Measurements from ENCODE around the gene UGT1A1.
"Not testable (repeated sequence)": the region's sequence is repeated elsewhere in the genome, so short reads cannot be mapped to it uniquely, and the experiment has no call there.

Gene UGT1A1

DNA sequence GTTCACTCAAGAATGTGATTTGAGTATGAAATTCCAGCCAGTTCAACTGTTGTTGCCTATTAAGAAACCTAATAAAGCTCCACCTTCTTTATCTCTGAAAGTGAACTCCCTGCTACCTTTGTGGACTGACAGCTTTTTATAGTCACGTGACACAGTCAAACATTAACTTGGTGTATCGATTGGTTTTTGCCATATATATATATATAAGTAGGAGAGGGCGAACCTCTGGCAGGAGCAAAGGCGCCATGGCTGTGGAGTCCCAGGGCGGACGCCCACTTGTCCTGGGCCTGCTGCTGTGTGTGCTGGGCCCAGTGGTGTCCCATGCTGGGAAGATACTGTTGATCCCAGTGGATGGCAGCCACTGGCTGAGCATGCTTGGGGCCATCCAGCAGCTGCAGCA lies at the start of gene UGT1A1:
Gene UGT1A1 (plus strand): TSS at position 228 of the 400 bp plus-strand sequence. CDS start 18 bp downstream, at position 246.
- no peak for DNase-seq

DNA sequence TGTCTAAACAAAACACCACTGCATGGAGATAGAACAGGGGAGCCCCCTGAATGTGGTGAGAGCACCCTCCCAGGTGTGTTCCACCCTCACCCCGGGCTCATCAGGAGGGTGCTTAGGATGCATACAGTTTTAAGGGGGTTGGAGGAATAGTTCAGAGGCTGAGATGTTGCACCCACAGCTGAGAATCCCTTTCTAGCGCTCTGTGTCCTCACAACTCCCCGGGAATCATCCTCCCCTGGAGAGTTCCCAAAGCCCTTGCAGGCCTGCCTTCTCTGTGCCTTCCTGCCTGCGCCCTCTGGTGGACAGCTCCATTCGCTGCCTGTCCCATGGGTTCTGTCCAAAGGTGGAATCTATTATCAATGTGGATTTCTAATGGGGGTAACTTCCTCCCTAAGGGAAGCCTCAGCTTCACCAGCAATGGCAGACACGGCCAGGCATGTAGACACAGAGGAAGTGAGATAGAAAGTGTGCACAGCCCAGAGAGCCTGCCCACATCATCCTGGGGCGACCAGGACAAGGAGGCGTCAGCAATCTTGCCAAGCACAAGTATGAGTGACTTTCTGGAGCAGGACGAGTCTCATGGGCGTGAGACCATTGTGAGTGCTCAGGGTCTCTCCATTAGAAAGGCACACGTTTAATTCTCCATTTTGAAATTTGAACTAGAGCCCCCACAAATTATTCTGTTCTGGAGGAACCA lies 48.6 kb upstream of the UGT1A1 start:
- no peak for DNase-seq

DNA sequence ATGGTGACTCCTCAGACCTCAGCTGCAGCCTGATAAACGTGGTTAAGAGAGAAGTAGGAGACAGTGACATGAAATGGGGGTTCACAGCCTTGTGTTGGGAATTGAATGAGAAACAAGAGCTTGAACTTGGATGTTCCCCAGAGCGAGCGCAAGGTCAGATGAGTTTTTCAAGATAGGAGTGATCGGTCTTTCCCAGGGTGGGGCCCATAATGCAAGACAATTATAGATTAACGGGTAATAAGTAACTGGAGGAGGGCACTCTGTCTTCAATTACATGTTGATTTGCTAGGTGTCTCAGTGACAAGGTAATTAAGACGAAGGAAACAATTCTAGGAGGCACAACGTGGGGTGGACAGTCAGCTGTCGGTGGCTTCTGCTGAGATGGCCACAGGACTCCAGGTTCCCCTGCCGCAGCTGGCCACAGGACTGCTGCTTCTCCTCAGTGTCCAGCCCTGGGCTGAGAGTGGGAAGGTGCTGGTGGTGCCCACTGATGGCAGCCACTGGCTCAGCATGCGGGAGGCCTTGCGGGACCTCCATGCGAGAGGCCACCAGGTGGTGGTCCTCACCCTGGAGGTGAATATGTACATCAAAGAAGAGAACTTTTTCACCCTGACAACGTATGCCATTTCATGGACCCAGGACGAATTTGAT lies 47.3 kb upstream of the UGT1A1 start, which contains the start of gene UGT1A5:
Gene UGT1A5 (plus strand): TSS at position 297 of the 651 bp plus-strand sequence. CDS start 85 bp downstream, at position 382.
- no peak for DNase-seq

DNA sequence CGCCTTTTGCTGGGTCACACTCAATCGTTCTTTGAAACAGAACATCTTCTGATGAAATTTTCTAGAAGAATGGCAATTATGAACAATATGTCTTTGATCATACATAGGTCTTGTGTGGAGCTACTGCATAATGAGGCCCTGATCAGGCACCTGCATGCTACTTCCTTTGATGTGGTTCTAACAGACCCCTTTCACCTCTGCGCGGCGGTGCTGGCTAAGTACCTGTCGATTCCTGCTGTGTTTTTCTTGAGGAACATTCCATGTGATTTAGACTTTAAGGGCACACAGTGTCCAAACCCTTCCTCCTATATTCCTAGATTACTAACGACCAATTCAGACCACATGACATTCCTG lies 46.8 kb upstream of the UGT1A1 start:
- no peak for DNase-seq

DNA sequence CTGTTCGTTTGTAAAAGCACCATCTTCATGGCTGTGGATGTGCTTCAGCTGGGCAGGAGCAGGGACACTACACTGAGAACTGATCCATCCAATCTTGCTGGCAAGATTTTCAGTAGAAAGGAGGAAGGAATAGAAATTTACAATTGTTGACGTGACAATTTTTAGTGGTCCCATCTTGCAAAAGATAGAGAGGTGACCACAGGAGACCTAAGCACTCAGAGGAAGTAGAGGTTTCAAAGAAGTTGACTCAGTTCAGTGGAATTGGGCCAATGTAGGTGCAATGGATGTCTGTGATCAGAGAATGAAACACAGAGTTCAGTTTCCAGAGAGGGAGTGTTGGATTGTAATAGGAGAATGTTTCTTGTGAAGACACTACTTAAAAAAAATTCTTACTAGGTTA lies 45.9 kb upstream of the UGT1A1 start:
- DNase-seq, result no peak

DNA sequence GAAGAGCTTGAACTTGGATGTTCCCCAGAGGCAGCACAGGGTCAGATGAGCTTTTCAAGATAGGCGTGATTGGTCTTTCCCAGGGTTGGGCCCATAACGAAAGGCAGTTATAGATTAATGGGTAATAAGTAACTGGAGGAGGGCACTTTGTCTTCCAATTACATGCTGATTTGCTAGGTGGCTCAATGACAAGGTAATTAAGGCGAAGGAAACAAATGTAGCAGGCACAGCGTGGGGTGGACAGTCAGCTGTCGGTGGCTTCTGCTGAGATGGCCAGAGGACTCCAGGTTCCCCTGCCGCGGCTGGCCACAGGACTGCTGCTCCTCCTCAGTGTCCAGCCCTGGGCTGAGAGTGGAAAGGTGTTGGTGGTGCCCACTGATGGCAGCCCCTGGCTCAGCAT lies 41.5 kb upstream of the UGT1A1 start, which contains the start of gene UGT1A4:
Gene UGT1A4 (plus strand): TSS at position 185 of the 400 bp plus-strand sequence. CDS start 85 bp downstream, at position 270.
- DNase-seq, result no peak

DNA sequence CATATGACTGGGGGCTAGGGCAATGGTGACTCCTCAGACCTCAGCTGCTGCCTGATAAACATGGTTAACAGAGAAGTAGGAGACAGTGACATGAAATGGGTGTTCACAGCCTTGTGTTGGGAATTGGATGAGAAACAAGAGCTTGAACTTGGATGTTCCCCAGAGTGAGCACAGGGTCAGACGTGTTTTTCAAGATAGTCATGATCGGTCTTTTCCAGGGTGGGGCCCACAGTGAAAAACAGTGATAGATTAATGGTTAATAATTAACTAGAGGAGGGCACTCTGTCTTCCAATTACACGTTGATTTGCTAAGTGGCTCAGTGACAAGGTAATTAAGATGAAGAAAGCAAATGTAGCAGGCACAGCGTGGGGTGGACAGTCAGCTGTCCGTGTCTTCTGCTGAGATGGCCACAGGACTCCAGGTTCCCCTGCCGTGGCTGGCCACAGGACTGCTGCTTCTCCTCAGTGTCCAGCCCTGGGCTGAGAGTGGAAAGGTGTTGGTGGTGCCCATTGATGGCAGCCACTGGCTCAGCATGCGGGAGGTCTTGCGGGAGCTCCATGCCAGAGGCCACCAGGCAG lies 31.3 kb upstream of the UGT1A1 start, which contains the start of gene UGT1A3:
Gene UGT1A3 (plus strand): TSS at position 320 of the 579 bp plus-strand sequence. CDS start 85 bp downstream, at position 405.
- no peak for DNase-seq

DNA sequence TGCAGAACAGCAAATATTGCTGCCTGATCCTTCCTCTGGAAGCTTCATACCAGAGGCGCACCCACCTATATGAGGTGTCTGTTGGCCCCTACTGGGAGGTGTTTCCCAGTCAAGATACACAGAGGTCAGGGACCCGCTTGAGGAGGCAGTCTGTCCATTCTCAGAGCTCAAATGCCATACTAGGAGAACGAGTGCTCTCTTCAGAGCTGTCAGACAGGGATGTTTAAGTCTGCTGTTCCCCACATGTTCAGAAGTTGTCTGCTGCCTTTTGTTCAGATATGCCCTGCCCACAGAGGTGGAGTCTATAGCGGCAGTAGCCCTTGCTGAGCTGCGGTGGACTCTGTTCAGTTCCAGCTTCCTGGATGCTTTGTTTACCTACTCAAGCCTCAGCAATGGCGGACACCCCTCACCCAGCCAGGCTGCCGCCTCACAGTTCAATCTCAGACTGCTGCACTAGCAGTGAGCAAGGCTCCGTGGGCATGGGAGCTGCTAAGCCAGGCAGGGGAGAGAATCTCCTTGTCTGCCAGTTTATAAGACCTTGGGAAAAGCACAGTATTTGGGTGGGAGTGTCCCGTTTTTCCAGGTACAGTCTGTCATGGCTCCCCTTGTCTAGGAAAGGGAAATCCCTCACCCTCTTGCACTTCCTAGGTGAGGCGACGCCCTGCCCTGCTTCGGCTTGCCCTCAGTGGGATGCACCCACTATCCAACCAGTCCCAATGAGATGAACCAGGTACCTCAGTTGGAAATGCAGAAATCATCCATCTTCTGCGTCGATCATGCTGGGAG lies 23.0 kb upstream of the UGT1A1 start:
- DNase-seq, result not testable (repeated sequence)

DNA sequence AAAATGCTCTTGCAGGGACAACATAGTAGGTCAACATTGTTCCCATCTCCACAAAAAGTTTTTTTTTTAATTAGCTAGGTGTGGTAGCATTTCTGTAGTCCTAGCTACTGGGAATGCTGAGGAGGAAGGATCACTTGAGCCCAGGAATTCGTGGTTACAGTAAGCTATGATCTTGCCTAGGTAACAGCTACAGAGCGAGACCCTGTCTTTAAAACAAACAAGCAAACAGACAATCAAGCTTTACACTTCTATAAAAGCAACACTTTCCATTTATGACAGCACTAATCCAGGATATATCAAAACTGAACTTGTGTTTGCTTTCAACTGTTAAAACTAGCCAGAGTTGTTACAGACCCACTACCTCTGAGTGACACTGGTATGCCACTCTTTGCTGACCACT lies 19.2 kb upstream of the UGT1A1 start:
- no peak for DNase-seq

DNA sequence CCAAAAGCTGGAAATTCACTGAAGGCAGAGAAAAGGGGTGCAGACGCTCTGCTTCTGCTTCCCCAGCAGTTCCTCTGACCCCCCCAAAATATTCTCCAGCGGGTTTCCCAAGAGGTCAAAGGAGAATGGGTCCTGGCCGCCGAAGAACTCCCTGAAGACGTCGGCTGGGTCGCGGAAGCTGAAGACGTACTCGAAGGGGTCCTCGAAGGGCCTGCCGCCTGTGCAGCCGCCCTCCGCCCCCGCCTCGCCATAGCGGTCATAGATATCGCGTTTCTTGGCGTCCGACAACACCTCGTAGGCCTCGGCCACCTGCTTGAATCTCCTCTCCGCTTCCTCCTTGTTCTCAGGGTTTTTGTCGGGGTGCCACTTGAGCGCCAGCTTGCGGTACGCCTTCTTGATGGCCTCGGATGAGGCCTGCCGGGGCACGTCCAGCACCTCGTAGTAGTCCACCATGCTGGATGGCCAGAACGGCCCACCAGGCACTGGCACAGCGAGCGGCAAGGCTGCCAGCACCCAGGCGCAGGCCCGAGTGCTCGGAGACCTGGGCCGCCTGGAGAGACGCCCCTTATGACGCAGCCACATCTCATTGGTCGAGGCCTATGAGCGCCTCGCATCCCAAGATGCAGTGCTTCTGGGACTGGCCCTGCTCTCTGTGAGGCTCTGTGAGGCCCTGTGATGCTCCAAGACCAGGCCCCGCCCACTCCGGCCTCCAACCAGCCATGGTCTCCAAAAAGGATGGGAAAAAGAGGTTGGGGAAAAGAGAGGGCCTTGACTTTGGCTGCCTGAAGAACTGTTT lies 16.4 kb upstream of the UGT1A1 start:
- no peak for DNase-seq

DNA sequence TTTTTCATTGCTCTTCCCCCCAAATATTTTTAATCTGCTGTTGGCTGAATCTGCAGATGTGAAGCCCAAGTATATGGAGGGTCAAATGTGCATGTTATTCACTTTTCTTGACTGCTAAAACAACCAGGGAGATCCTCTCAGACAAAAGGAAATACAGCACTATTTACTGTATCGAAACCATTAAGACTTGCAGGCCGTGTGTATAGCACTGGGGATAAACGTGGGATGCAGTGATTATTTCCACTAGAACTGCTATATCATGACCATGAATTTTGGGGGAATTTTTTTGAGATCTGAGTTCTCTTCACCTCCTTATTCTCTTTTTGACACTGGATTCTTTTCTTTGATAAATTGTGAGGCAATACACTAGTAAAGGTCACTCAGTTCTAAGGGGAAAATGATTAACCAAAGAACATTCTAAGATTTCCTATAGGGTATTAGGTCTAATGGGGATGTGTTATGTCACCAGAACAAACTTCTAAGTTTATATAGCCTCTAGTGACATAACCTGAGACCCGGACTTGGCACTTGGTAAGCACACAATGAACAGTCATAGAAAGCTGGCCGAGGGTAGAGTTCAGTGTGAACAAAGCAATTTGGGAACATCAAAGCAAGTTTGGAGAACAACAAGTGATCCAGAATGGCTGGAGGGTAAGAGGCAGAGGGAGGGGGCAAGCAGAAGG lies 14.9 kb upstream of the UGT1A1 start:
- no peak for DNase-seq

DNA sequence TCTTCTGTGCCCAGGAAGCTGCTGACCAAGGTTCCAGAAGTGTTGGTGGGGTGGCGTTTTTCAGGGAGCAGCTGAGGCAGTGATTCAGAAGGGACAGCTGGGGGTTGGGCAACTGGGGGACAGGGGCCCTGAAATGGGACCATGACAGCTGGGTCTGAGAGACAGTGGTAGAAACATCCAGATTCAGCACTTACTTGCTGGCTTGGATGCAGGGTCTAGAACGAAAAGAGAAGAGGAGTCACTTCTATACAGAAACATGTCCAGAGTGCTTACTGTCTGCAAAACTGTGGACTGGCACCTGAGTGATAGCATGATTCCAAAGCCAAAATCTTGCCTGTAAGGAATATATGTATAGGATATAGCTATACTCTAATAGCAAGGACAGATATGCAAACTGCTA lies 14.2 kb upstream of the UGT1A1 start:
- DNase-seq, result not testable (repeated sequence)

DNA sequence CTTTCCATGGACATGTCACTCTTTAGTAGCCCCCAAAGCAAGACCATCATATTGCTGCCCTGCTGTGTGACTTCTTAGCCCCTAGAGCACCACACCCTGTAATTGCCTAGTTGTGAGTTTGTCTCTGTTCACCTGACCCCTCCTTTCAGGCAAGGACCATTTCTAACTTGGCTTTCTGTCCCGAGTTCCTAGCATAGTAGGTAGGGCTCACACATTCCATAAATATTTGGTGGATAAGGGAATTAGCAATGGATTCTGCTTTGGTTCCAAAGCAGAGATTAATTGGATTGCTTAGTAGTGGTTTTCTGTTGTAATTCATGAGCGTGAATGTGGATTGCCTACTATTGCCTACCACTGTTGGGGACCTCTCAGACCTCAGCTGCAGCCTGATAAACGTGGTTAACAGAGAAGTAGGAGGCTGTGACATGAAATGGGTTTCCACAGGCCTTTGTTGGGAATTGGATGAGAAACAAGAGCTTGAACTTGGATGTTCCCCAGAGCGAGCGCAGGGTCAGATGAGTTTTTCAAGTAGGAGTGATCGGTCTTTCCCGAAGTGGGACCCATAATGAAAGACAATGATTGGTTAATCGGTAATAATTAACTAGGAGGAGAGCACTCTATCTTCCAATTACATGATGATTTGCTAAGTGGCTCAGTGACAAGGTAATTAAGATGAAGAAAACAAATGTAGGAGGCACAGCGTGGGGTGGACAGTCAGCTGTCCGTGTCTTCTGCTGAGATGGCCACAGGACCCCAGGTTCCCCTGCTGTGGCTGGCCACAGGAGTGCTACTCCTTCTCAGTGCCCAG lies 13.4 kb upstream of the UGT1A1 start:
- DNase-seq, result no peak

DNA sequence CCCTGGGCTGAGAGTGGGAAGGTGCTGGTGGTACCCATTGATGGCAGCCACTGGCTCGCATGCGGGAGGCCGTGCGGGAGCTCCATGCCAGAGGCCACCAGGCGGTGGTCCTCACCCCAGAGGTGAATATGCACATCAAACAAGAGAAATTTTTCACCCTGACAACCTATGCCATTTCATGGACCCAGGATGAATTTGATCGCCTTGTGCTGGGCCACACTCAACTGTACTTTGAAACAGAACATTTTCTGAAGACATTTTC lies 12.9 kb upstream of the UGT1A1 start:
- no peak for DNase-seq

DNA sequence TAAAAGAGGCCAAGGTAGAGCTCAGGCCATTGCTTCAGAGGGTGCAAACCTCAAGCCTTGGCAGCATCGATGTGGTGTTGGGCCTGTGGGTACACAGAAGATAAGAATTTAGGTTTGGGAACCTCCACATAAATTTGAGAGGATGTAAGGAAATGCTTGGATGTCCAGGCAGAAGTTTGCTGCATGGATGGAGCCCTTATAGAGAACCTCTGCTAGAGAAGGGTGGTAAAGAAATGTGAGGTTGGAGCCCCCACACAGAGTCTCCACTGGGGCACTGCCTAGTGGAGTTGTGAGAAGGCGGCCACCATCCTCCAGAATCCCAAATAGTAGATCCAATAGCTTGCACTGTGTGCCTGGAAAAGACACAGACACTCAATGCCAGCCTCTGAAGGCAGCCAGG lies 9.4 kb upstream of the UGT1A1 start:
- DNase-seq, result not testable (repeated sequence)

DNA sequence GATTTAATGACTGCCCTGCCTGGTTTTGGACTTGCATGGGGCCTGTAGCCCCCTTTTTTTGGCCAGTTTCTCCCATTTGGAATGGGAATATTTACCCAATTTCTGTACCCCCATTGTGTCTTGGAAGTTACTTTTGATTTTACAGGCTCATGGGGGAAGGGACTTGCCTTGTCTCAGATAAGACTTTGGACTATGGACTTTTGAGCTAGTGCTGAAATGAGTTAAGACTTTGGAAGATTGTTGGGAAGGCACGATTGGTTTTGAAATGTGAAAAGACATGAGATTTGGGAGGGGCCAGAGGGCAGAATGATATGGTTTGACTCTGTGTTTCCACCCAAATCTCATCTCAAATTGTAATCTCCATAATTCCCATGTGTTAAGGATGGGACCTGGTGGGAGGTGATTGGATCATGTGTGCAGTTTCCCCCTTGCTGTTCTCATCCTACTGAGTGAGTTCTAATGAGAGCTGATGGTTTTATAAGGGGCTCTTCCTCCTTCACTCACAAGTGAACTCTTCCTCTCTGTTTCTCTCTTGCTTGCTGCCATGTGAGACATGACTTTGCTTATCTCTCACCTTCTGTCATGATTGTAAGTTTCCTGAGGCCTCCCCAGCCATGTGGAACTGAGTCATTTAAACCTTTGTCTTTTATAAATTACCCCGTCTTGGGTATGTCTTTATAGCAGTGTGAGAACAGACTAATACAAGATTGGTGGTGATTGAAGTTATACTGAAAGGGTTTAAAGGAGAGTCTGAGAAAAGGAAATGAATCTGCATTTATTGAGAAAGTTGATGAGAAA lies 8.7 kb upstream of the UGT1A1 start:
- not testable (repeated sequence) for DNase-seq

DNA sequence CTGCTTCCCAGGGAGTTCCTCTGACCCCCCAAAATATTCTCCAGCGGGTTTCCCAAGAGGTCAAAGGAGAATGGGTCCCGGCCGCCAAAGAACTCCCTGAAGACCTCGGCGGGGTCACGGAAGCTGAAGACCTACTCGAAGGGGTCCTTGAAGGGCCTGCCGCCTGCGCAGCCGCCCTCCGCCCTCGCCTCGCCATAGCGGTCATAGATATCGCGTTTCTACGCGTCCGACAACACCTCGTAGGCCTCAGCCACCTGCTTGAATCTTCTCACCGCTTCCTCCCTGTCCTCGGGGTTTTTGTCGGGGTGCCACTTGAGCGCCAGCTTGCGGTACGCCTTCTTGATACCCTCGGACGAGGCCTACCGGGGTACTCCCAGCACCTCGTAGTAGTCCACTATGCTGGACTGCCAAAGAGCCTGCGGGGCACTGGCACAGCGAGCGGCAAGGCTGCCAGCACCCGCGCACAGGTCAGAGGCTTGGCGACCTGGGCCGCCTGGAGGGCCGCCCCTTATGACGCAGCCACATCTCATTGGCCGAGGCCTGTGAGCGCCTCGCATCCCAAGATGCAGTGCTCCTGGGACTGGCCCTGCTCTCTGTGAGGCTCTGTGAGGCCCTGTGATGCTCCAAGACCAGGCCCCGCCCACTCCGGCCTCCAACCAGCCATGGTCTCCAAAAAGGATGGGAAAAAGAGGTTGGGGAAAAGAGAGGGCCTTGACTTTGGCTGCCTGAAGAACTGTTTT lies 5.0 kb upstream of the UGT1A1 start:
- DNase-seq, result no peak

DNA sequence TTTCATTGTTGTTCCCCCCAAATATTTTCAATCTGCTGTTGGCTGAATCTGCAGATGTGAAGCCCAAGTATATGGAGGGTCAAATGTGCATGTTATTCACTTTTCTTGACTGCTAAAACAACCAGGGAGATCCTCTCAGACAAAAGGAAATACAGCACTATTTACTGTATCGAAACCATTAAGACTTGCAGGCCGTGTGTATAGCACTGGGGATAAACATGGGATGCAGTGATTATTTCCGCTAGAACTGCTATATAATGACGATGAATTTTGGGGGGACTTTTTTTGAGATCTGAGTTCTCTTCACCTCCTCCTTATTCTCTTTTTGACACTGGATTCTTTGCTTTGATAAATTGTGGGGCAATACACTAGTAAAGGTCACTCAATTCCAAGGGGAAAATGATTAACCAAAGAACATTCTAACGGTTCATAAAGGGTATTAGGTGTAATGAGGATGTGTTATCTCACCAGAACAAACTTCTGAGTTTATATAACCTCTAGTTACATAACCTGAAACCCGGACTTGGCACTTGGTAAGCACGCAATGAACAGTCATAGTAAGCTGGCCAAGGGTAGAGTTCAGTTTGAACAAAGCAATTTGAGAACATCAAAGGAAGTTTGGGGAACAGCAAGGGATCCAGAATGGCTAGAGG lies 3.5 kb upstream of the UGT1A1 start:
- no peak for DNase-seq

DNA sequence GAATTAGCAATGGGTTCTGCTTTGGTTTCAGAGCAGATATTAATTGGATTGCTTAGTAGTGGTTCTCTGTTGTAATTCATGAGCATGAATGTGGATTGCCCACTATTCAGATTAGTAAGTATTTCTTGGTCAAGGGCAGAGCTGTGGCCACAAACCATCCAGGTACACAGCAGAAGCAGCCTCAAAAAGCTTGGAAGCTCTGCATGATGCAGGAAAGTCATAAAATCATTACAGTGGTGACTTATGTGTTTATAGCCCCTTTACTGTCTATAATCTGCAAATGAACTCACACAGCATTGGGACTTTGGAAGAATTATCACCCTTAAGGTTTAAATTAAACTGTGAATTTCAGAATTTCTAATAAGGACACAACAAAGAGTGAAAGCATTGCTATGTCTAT lies 1.9 kb upstream of the UGT1A1 start:
- DNase-seq, result no peak
